CD14-positive monocyte (primary cell): Measurements from ENCODE around the gene MUSK. TPM values are rescaled to one million over a fixed set of nuclear protein-coding genes. Genes with fewer than 3 reads are reported as not detected.

Experiments used
- DNase-seq, 3 donors: peaks; one replicate each; pipeline ENCODE4 v3.0.0-alpha.2; 2011 to 2022
- H2AFZ ChIP-seq: 2 replicates; pipeline ENCODE4 v1.6.0; 2012; ENCODE audit warnings: mild to moderate bottlenecking, low read depth, low read length, inconsistent platforms; ENCODE audit not compliant: insufficient read depth, poor library complexity, severe bottlenecking
- H3K27ac ChIP-seq, 2 donors: 1 replicate in 1 of 2; 2 replicates in 1 of 2; pipeline ENCODE4 v1.5.1; 2012 to 2013; ENCODE audit warnings: low read length in 2 of 2, control low read depth in 1 of 2, inconsistent platforms in 1 of 2, low read depth in 1 of 2, mild to moderate bottlenecking in 1 of 2
- H3K27me3 ChIP-seq, 2 donors: one replicate each; pipeline versions ENCODE4 v1.6.0 to v1.6.1; 2011 to 2013; ENCODE audit warnings: low read length in 2 of 2; ENCODE audit not compliant: control insufficient read depth in 2 of 2, insufficient read depth in 2 of 2
- H3K36me3 ChIP-seq, 2 donors: replicated peaks in 1 of 2; 1 replicate in 1 of 2; 2 replicates in 1 of 2; pipeline versions ENCODE4 v1.5.1 to v1.6.1; 2012 to 2013; ENCODE audit warnings: low read length in 2 of 2, control low read depth in 1 of 2, inconsistent platforms in 1 of 2, mild to moderate bottlenecking in 1 of 2; ENCODE audit not compliant: insufficient read depth in 2 of 2, control insufficient read depth in 1 of 2
- H3K4me1 ChIP-seq, 2 donors: 1 replicate in 1 of 2; 2 replicates in 1 of 2; pipeline versions ENCODE4 v1.5.1 to v1.6.1; 2012 to 2013; ENCODE audit warnings: low read length in 2 of 2, control low read depth in 1 of 2, inconsistent platforms in 1 of 2, mild to moderate bottlenecking in 1 of 2, moderate library complexity in 1 of 2; ENCODE audit not compliant: insufficient read depth in 2 of 2, control insufficient read depth in 1 of 2
- H3K4me2 ChIP-seq: replicated peaks from 2 replicates; pipeline ENCODE3; 2012; ENCODE audit warnings: low read length, moderate library complexity, mild to moderate bottlenecking; ENCODE audit not compliant: poor library complexity, severe bottlenecking; ENCODE audit errors: extremely low read depth
- H3K4me3 ChIP-seq, 3 experiments: fragments of 200-600 bp in 1 of 3; sonication (generic) in 1 of 3; replicated peaks in 1 of 3; 1 replicate in 2 of 3; 2 replicates in 1 of 3; pipeline ENCODE4 v1.5.1; 2011 to 2013; ENCODE audit warnings: low read length in 3 of 3, mild to moderate bottlenecking in 3 of 3, control low read depth in 2 of 3, low read depth in 2 of 3, inconsistent platforms in 1 of 3, moderate library complexity in 1 of 3
- H3K79me2 ChIP-seq: 2 replicates; pipeline ENCODE4 v1.6.0; 2012; ENCODE audit warnings: mild to moderate bottlenecking, control low read depth, inconsistent platforms, low read length, moderate library complexity; ENCODE audit not compliant: insufficient read depth
- H3K9ac ChIP-seq: 2 replicates; pipeline ENCODE4 v1.6.0; 2017; ENCODE audit warnings: low read length, mild to moderate bottlenecking; ENCODE audit not compliant: insufficient read depth, poor library complexity, severe bottlenecking
- H3K9me3 ChIP-seq, 2 donors: replicated peaks in 1 of 2; 1 replicate in 1 of 2; 2 replicates in 1 of 2; pipeline versions ENCODE4 v1.5.1 to v1.6.1; 2012 to 2013; ENCODE audit warnings: low read length in 2 of 2, control low read depth in 1 of 2; ENCODE audit not compliant: control insufficient read depth in 1 of 2, insufficient read depth in 1 of 2
- H4K20me1 ChIP-seq: 2 replicates; pipeline ENCODE4 v1.6.0; 2012; ENCODE audit warnings: mild to moderate bottlenecking, low read length, control low read depth, moderate library complexity; ENCODE audit not compliant: insufficient read depth
- H3K27ac Mint-ChIP-seq, 7 donors: one replicate each; pipeline ENCODE4 v1.8.0; 2020; ENCODE audit warnings: mild to moderate bottlenecking in 7 of 7, mixed read lengths in 7 of 7, moderate library complexity in 6 of 7, inconsistent platforms in 2 of 7
- H3K27me3 Mint-ChIP-seq, 3 donors: one replicate each; pipeline ENCODE4 v1.8.0; 2021 to 2022; ENCODE audit warnings: low read depth in 3 of 3, mild to moderate bottlenecking in 3 of 3, mixed read lengths in 3 of 3, moderate library complexity in 3 of 3, inconsistent platforms in 1 of 3
- H3K36me3 Mint-ChIP-seq, 2 donors: one replicate each; pipeline ENCODE4 v1.8.0; 2020; ENCODE audit warnings: mixed read lengths in 2 of 2, inconsistent platforms in 1 of 2, mild to moderate bottlenecking in 1 of 2
- H3K4me1 Mint-ChIP-seq: one replicate; pipeline ENCODE4 v1.8.0; 2020; ENCODE audit warnings: mild to moderate bottlenecking, mixed read lengths
- H3K4me3 Mint-ChIP-seq, 2 donors: one replicate each; pipeline ENCODE4 v1.8.0; 2020; ENCODE audit warnings: mild to moderate bottlenecking in 2 of 2, mixed read lengths in 2 of 2, moderate library complexity in 1 of 2
- H3K9me3 Mint-ChIP-seq, 7 donors: one replicate each; pipeline ENCODE4 v1.8.0; 2020 to 2022; ENCODE audit warnings: mixed read lengths in 7 of 7, mild to moderate bottlenecking in 6 of 7, moderate library complexity in 6 of 7, inconsistent platforms in 2 of 7
- WGBS: methylation state at CpG from one replicate; pipeline ENCODE4 v1.1.5; 2013; ENCODE audit warnings: missing lambda C conversion rate; ENCODE audit not compliant: insufficient coverage; 5-methylcytosine and 5-hydroxymethylcytosine counted together
- intact Hi-C, 2 donors: fragments of 100-400 bp; cut with micrococcal nuclease; formaldehyde crosslinking; loops; one replicate each; pipeline versions ENCODE4 v1.15.0 to v1.15.1; 2023
- polyA plus RNA-seq, 3 donors: library from polyadenylated mRNA; depleted of rRNA in 1 of 3; unstranded in 2 of 3; stranded (reverse) in 1 of 3; fragments of 300-500 nt in 2 of 3; fragments of >200 nt in 1 of 3; fragmentation: Illumina TruSeq in 2 of 3; gene quantifications; 1 replicate in 2 of 3; 2 replicates in 1 of 3; pipeline ENCODE4 v1.2.3, GENCODE V29; 2012 to 2021
- TF ChIP-seq, protein P1 (sequence below): fragments of 200-600 bp; IDR thresholded peaks from one replicate; pipeline ENCODE4 v1.8.0; 2022; ENCODE audit warnings: antibody characterized with exemption, mild to moderate bottlenecking

The MUSK gene
- polyA plus RNA-seq, 3 donors: not detected

DNA sequence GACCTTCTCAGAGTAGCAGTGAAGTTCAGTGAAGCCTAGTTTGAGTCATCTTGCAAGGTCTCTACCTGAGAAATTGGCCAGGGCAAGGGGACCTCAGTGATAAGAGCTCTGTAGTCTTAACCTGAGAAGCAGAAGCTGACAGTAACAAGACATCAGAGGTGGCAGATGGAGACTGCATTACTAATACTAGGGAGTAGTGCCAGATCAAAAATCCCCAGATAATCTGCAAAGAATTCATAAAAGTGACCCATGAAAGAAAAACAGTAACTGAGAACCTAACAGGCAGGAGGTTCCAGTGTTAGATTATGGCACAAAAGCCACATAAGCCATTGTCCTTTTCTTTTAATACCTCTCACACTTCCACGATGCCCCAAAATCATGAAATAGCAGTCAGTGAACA lies 175.5 kb downstream of the MUSK start:
- no peak overlapping the region for H3K27ac Mint-ChIP-seq
- no peaks in the 10 kb centered on the region for H3K79me2 ChIP-seq
- peaks cover 7% of the 10 kb centered on the region for H3K4me1 Mint-ChIP-seq
- no peaks in the 10 kb centered on the region for H3K9me3 ChIP-seq
- intact Hi-C loops: no loop called here
- no peak overlapping the region for H3K27ac ChIP-seq
- WGBS: no CpG with 5 or more reads among the region's 1 CpG
- no peak overlapping the region for H3K4me2 ChIP-seq
- peaks cover 0 to 7% of the 10 kb centered on the region in 2 donors for H3K4me1 ChIP-seq
- H3K4me3 Mint-ChIP-seq: no peak overlapping the region
- H3K9ac ChIP-seq: no peak overlapping the region
- no peaks in the 10 kb centered on the region for H3K36me3 ChIP-seq
- DNase-seq: no peak
- no peaks in the 10 kb centered on the region for H3K27me3 ChIP-seq
- H3K27me3 Mint-ChIP-seq: peaks cover 0 to 2% (median 1%) of the 10 kb centered on the region in 3 donors
- no peak overlapping the region for H3K4me3 ChIP-seq
- H4K20me1 ChIP-seq: no peaks in the 10 kb centered on the region
- TF ChIP-seq, protein P1, sequence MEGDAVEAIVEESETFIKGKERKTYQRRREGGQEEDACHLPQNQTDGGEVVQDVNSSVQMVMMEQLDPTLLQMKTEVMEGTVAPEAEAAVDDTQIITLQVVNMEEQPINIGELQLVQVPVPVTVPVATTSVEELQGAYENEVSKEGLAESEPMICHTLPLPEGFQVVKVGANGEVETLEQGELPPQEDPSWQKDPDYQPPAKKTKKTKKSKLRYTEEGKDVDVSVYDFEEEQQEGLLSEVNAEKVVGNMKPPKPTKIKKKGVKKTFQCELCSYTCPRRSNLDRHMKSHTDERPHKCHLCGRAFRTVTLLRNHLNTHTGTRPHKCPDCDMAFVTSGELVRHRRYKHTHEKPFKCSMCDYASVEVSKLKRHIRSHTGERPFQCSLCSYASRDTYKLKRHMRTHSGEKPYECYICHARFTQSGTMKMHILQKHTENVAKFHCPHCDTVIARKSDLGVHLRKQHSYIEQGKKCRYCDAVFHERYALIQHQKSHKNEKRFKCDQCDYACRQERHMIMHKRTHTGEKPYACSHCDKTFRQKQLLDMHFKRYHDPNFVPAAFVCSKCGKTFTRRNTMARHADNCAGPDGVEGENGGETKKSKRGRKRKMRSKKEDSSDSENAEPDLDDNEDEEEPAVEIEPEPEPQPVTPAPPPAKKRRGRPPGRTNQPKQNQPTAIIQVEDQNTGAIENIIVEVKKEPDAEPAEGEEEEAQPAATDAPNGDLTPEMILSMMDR: no peak
- H3K9me3 Mint-ChIP-seq: peaks cover 0 to 2% (median 0%) of the 10 kb centered on the region in 7 donors
- H3K36me3 Mint-ChIP-seq: no peaks in the 10 kb centered on the region
- no peak overlapping the region for H2AFZ ChIP-seq

GRCh38 chr9:110846215-110846614 lies 177.6 kb downstream of the MUSK start:
- no peak for DNase-seq
- Histone ChIP-seq H3K79me2 (no peaks in the 10 kb centered on the region), H3K9ac (no peak overlapping the region), H3K27ac (no peak overlapping the region), H3K4me3 (no peak overlapping the region), H3K4me2 (no peak overlapping the region), H4K20me1 (no peaks in the 10 kb centered on the region), H3K27me3 (no peaks in the 10 kb centered on the region), H3K9me3 (no peaks in the 10 kb centered on the region), H3K4me1 (peaks cover 0 to 7% of the 10 kb centered on the region in 2 donors), H2AFZ (no peak overlapping the region), H3K36me3 (no peaks in the 10 kb centered on the region)
- Mint-ChIP-seq H3K9me3 (peaks cover 0 to 4% (median 2%) of the 10 kb centered on the region in 7 donors), H3K27ac (no peak overlapping the region), H3K4me3 (no peak overlapping the region), H3K27me3 (peaks cover 0 to 2% (median 1%) of the 10 kb centered on the region in 3 donors), H3K4me1 (peaks cover 7% of the 10 kb centered on the region), H3K36me3 (no peaks in the 10 kb centered on the region)
- intact Hi-C loops: no loop called here
- TF ChIP-seq, protein P1: no peak
- WGBS: 100% methylated on average over 1 of the region's 2 CpGs
